ENCODE data around the gene LST1.

Gene LST1

GRCh38 chr6:31560697-31561058 is 25.4 kb upstream of the LST1 start:
- no peak for FAIRE-seq

GRCh38 chr6:31567531-31568370 is 18.3 kb upstream of the LST1 start:
- FAIRE-seq: no peak

- FAIRE-seq: no peak
Measured at GRCh38 chr6:31568537-31568961, 17.5 kb upstream of the LST1 start.

DNA sequence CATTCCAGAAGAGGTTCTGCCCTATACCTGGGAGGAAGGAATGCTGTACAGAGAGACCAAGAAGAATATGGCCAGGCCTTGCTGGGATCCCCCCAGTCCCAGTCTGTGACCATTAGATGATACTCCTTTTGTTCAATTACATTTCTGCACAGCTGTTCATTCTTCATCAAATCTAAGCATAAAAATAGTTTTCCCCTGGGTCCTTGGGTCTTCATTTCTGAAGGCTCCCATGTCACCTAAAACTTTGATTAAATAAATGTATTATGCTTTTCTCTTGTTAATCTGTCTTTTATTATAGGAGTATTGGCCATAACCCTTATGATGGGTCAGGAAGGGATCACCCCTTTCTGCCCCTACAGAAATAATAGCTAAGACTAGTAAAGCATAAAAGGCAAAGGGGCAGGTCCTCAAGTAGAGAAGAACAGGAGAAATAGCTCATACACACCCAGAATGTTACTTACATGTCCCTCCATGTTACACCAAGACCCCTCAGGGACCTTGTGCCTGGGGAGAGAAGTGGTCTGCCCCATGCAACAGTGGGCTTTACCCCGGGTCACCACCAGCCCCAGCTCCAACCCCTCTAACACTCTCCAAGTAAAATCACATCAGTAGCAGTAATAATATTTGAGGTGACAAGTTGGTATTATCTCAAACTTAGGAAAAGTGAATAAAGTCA is 16.1 kb upstream of the LST1 start:
- no peak for FAIRE-seq

DNA sequence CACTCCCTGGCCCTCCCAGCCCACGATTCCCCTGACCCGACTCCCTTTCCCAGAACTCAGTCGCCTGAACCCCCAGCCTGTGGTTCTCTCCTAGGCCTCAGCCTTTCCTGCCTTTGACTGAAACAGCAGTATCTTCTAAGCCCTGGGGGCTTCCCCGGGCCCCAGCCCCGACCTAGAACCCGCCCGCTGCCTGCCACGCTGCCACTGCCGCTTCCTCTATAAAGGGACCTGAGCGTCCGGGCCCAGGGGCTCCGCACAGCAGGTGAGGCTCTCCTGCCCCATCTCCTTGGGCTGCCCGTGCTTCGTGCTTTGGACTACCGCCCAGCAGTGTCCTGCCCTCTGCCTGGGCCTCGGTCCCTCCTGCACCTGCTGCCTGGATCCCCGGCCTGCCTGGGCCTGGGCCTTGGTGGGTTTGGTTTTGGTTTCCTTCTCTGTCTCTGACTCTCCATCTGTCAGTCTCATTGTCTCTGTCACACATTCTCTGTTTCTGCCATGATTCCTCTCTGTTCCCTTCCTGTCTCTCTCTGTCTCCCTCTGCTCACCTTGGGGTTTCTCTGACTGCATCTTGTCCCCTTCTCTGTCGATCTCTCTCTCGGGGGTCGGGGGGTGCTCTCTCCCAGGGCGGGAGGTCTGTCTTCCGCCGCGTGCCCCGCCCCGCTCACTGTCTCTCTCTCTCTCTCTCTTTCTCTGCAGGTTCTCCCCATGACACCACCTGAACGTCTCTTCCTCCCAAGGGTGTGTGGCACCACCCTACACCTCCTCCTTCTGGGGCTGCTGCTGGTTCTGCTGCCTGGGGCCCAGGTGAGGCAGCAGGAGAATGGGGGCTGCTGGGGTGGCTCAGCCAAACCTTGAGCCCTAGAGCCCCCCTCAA is 13.8 kb upstream of the LST1 start, which contains the start of gene LTA:
TSS of gene LTA (plus strand) at position 249 of the 871 bp plus-strand sequence. CDS start at position 703, 454 bp downstream.
- FAIRE-seq: no peak

- FAIRE-seq: no peak
Measured at GRCh38 chr6:31573239-31574105, 12.6 kb upstream of the LST1 start.

DNA sequence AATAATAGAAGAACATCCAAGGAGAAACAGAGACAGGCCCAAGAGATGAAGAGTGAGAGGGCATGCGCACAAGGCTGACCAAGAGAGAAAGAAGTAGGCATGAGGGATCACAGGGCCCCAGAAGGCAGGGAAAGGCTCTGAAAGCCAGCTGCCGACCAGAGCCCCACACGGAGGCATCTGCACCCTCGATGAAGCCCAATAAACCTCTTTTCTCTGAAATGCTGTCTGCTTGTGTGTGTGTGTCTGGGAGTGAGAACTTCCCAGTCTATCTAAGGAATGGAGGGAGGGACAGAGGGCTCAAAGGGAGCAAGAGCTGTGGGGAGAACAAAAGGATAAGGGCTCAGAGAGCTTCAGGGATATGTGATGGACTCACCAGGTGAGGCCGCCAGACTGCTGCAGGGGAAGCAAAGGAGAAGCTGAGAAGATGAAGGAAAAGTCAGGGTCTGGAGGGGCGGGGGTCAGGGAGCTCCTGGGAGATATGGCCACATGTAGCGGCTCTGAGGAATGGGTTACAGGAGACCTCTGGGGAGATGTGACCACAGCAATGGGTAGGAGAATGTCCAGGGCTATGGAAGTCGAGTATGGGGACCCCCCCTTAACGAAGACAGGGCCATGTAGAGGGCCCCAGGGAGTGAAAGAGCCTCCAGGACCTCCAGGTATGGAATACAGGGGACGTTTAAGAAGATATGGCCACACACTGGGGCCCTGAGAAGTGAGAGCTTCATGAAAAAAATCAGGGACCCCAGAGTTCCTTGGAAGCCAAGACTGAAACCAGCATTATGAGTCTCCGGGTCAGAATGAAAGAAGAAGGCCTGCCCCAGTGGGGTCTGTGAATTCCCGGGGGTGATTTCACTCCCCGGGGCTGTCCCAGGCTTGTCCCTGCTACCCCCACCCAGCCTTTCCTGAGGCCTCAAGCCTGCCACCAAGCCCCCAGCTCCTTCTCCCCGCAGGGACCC is 11.7 kb upstream of the LST1 start:
- FAIRE-seq: no peak

GRCh38 chr6:31575335-31575901 is 10.7 kb upstream of the LST1 start, which contains the start of gene TNF:
TNF (plus strand) TSS chr6:31575565; CDS start chr6:31575742, 177 bp downstream.
- no peak for FAIRE-seq

- FAIRE-seq: no peak
Measured at GRCh38 chr6:31575952-31576685, 10.0 kb upstream of the LST1 start.

GRCh38 chr6:31576897-31577578 is 9.0 kb upstream of the LST1 start:
- FAIRE-seq: no peak

DNA sequence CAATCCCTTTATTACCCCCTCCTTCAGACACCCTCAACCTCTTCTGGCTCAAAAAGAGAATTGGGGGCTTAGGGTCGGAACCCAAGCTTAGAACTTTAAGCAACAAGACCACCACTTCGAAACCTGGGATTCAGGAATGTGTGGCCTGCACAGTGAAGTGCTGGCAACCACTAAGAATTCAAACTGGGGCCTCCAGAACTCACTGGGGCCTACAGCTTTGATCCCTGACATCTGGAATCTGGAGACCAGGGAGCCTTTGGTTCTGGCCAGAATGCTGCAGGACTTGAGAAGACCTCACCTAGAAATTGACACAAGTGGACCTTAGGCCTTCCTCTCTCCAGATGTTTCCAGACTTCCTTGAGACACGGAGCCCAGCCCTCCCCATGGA is 8.5 kb upstream of the LST1 start:
- FAIRE-seq: no peak

DNA sequence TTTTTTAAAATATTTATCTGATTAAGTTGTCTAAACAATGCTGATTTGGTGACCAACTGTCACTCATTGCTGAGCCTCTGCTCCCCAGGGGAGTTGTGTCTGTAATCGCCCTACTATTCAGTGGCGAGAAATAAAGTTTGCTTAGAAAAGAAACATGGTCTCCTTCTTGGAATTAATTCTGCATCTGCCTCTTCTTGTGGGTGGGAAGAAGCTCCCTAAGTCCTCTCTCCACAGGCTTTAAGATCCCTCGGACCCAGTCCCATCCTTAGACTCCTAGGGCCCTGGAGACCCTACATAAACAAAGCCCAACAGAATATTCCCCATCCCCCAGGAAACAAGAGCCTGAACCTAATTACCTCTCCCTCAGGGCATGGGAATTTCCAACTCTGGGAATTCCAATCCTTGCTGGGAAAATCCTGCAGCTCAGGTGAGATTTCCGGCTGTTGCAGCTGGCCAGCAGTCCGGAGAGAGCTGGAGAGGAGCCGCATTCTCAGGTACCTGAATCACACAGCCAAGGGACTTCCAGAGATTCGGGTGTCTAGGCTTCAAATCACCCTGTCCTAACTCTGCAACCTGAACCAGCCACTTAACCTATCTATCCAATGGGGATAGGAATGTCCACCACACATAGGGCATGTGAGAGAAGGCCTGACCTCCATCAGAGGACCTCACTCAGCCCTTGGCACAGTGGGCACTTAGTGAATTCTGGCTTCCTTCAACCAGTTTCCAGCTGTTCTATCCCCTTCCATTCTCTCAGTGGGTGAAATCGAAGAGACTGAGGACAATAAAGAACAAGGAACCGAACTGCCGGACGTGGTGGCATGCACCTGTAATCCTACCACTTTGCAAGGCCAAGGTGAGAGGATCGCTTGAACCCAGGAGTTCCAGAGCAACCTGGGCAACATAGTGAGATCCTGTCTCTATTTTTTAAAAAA is 7.6 kb upstream of the LST1 start:
- no peak for FAIRE-seq

DNA sequence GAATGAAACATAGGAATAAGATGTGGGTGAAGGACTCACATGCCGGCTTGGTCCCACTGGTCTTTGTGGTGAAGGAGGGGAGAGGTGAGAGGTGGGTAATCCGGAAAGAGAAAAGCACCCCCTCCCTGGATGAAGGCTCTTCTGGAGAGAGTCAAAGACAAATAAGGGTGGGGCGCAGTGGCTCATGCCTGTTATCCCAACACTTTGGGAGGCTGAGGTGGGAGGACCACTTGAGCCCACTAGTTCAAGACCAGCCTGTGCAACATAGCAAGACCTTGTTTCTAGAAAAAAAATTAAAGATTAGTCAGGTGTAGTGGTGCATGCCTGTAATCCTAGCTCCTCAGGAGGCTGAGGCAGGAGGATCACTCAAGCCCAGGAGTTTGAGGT is 7.0 kb upstream of the LST1 start:
- FAIRE-seq: no peak

- no peak for FAIRE-seq
Measured at GRCh38 chr6:31579546-31580437, 6.3 kb upstream of the LST1 start.

- no peak for FAIRE-seq
Measured at GRCh38 chr6:31580438-31580740, 5.7 kb upstream of the LST1 start.

GRCh38 chr6:31580807-31581433 is 5.2 kb upstream of the LST1 start:
- no peak for FAIRE-seq
